D341Med (cell line): ENCODE measurements around the gene ANKRD1.
A peak's percentile ranks its signal among the peaks of the same experiment; 100 is the strongest.
"Not testable (repeated sequence)": the region's sequence is repeated elsewhere in the genome, so short reads cannot be mapped to it uniquely, and the experiment has no call there.

Source experiments
- DNase-seq: peaks from one replicate; pipeline ENCODE4 v3.0.0; 2012; ENCODE audit warnings: low spot score

The ANKRD1 gene

GRCh38 chr10:90912174-90912573, 8.7 kb downstream of the ANKRD1 start:
- DNase-seq: no peak

DNA sequence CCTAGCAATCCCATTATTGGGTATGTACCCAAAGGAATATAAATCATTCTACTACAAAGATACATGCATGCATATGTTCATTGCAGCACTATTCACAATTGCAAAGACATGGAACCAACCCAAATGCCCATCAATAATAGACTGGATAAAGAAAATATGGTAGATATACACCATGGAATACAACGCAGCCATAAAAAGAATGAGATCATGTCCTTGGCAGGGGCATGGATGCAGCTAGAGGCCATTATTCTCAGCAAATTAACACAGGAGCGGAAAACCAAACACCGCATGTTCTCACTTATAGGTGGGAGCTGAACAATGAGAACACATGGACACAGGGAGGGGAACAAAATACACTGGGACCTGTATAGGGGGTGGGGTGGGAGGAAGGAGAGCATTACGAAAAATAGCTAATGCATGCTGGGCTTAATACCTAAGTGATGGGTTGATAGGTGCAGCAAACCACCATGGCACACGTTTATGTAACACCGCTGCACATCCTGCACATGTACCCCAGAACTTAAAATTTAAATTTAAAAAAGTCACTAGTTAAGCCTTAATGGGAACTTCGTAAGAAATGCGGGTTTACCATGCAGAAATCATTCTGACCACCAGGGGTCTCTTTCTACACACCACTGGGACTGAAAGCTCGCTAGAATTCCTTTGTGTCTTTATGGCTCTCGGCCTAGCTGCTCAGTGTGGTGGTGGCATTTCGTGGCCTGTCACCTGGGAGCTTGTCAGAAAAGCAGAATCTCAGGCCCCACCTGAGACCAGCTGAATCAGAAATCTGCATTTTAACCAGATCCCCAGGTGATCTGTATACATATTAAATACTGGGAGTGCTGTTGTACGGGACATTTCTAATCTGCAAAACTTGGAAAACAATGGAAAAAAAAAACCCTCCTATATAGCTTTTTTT, 9.5 kb downstream of the ANKRD1 start:
- peak; percentile 54 for DNase-seq

GRCh38 chr10:90906596-90906995, 14.3 kb downstream of the ANKRD1 start:
- no peak for DNase-seq

DNA sequence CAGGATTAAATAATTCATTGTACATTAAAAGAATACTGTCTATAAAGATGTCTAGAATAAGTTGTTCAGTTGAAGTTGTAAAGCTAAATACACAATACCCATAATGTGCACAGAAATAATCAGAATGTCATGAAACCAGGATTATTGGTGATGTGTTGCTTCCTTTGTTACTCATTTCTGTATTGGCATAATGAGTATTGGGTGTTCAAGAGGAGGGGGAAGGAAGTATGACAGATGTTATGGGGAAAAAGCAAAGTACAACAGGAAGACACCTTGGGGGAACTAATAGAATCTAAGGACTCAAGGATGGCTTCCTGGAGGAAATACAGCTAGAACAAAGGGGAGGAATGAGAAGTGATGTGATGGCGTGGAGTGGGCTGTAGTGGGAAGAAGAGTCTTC, 15.0 kb downstream of the ANKRD1 start:
- no peak for DNase-seq

DNA sequence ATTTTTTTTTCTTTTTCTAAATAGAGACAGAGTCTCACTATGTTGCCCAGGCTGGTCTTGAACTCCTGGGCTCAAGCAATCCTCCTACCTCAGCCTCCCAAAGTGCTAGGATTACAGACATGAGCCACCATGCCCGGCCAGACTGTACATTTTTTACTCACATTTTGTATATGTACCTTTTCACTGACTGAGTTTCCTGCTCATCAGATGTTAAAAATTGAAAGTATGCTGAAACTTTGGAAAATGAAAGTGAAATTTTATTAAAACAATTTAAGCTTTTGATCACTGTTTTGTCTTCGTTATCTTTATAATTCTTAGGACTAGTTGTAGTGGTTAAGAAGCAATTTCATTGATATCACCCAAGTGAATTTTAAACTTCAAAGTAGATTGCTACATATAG, 24.0 kb downstream of the ANKRD1 start:
- not testable (repeated sequence) for DNase-seq

- no peak for DNase-seq
Observed at GRCh38 chr10:90893190-90893589, 27.7 kb downstream of the ANKRD1 start.

DNA sequence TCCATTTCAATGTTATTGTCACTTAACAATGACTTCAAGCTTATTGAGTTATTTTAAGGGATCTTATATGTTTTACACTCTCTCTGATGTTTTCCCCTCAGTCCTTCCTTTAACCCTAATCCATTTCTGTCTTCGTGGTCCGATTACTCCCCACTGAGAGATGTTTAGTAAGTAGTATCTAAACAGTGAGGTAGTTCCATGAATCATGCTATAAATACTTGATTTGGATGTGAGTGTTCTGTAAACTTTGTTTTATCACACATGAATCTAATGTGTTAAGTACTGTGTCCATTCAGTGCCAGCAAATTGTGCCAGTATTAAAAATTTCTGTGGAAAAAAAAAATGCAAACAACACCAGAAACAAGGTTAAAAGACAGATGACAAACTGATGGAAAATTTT, 30.5 kb downstream of the ANKRD1 start:
- no peak for DNase-seq

GRCh38 chr10:90889636-90890035, 31.3 kb downstream of the ANKRD1 start:
- no peak for DNase-seq

DNA sequence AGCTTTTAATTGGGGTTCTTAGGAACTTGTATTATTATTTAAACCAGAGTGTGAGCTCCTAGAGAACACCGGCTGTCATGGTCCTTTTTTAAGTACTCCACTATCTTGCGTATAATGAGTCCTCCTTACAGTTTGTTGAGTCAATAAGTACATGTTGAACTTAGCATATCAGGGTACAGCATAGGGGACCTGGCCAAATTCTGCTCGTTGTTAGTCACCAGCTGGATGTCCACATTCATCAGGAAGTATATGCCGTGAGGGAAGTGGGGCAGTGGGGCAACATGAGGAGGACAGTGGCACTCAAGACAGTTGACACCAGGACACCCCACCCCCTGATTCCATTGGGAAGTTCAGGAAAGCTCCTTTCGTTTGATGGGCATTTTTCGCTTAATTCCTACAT, 32.5 kb downstream of the ANKRD1 start:
- no peak for DNase-seq

GRCh38 chr10:90887555-90887954, 33.3 kb downstream of the ANKRD1 start:
- DNase-seq: no peak

GRCh38 chr10:90885176-90885575, 35.7 kb downstream of the ANKRD1 start:
- DNase-seq: no peak

- DNase-seq: no peak
Observed at GRCh38 chr10:90884431-90884830, 36.5 kb downstream of the ANKRD1 start.

GRCh38 chr10:90880059-90880719, 40.7 kb downstream of the ANKRD1 start:
- DNase-seq: not testable (repeated sequence)

GRCh38 chr10:90879062-90879461, 41.8 kb downstream of the ANKRD1 start:
- no peak for DNase-seq

- DNase-seq: no peak
Observed at GRCh38 chr10:90872648-90873020, 48.3 kb downstream of the ANKRD1 start.

DNA sequence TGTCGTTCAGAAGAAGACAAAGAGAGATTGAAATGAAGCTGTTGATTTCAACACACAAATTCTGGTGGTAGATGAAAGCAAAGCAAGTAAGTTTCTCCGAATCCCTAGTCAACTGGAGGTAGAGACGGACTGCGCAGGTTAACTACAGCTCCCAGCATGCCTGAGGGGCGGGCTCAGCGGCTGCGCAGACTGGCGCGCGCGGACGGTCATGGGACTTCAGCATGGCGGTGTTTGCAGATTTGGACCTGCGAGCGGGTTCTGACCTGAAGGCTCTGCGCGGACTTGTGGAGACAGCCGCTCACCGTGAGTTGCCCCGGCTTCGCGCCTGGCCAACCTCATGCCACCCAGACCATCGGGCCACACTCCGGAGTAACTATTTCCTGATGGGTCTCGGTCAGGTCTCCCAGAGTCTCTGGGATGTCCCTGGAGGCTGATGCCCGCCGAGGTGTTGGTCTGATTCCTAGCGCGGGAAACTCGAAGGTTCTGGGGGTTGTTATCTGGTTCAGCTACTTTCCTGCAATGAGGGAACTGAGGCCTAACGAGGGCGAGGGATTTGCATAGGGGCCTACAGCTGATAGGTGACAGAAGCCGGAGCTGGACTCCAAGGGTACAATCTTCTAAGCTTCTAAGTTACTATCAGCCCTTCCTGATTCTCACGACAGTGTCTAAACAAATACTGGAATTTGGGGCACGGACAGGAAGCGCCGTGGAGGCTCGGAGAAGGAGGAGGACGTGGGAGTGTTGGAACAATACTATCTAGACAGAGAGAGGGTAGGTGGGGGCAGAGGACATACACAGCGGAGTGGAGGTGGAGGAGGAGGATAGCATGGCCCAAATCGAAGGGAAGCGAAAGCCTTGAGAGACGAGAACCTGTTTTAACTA, 48.9 kb downstream of the ANKRD1 start, which contains the start of gene RPP30:
Gene RPP30, plus strand, starts transcription at position 209 of the 882 bp plus-strand sequence. Its CDS starts 13 bp downstream, at position 222.
- peak; percentile 84 for DNase-seq

DNA sequence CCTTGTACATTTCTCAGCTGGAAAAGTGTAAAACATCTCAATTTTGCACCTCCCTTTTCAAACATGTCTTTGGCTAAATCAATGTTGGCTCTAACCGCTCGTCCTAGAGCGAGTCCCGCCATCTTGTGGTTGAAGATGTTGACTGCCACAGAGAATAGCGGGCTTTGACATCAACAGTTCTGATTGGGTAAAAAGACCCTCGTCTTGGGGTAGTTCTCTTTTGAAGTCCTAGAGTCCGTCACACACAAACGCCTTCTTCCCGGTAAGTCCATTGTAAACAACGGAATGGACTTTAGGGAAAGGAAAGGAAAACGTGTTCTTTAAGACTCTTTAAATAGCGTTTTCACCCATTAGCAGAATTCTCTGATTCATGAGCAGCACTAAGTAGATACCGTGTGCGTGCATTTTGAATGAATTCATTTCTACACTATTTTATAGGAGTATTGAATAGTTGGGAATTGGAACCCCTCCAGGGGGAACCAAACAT, 49.6 kb downstream of the ANKRD1 start:
- DNase-seq: peak; percentile 23

GRCh38 chr10:90866050-90866598, 54.8 kb downstream of the ANKRD1 start:
- no peak for DNase-seq

DNA sequence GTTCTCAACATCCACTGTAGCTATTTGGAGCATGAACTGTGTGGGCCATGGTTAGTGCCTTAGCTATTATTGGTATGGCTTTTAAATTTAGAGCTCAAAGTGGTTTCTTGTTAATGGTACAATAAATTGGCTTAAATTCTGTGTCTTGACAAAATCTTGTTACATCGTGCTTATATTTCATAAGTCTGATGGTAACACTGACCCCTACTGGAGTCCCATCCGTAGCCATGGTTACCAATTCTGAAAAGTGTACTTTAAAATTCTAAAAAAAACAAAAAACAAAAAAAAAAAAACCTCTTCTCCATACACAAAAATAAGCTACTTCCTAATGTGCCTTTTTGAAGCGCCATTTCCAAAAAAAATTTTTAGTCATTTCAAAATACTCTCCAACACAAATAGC, 55.5 kb downstream of the ANKRD1 start:
- DNase-seq: no peak

- no peak for DNase-seq
Observed at GRCh38 chr10:90862908-90863514, 57.9 kb downstream of the ANKRD1 start.
